T-helper 9 cell (primary cell): Measurements from ENCODE around the gene ADM.

ENCODE experiments used
- DNase-seq: peaks from one replicate; pipeline ENCODE4 v3.0.0-alpha.2; 2020

Gene ADM

GRCh38 chr11:10310301-10310841, 5.5 kb downstream of the ADM start:
- DNase-seq = no peak

GRCh38 chr11:10311802-10312201, 6.9 kb downstream of the ADM start:
- no peak for DNase-seq

GRCh38 chr11:10314199-10315072, 9.6 kb downstream of the ADM start:
- DNase-seq = no peak

GRCh38 chr11:10315083-10315482, 10.2 kb downstream of the ADM start:
- no peak for DNase-seq

- DNase-seq = no peak
Measured at GRCh38 chr11:10317151-10317755, 12.4 kb downstream of the ADM start.

- no peak for DNase-seq
Measured at GRCh38 chr11:10317776-10318526, 13.1 kb downstream of the ADM start.

GRCh38 chr11:10318527-10318802, 13.6 kb downstream of the ADM start:
- no peak for DNase-seq

- no peak for DNase-seq
Measured at GRCh38 chr11:10319702-10320558, 15.1 kb downstream of the ADM start.

- DNase-seq = no peak
Measured at GRCh38 chr11:10320736-10321465, 16.0 kb downstream of the ADM start.

GRCh38 chr11:10322401-10322800, 17.5 kb downstream of the ADM start:
- no peak for DNase-seq

GRCh38 chr11:10322830-10323792, 18.2 kb downstream of the ADM start:
- DNase-seq = no peak

GRCh38 chr11:10323793-10324170, 18.9 kb downstream of the ADM start:
- DNase-seq = no peak

GRCh38 chr11:10324474-10324873, 19.6 kb downstream of the ADM start:
- no peak for DNase-seq

- no peak for DNase-seq
Measured at GRCh38 chr11:10325277-10326011, 20.6 kb downstream of the ADM start.

- DNase-seq = no peak
Measured at GRCh38 chr11:10326012-10326964, 21.4 kb downstream of the ADM start.

GRCh38 chr11:10327254-10327653, 22.4 kb downstream of the ADM start:
- no peak for DNase-seq

GRCh38 chr11:10328314-10329098, 23.6 kb downstream of the ADM start:
- DNase-seq = no peak

- no peak for DNase-seq
Measured at GRCh38 chr11:10329356-10329755, 24.5 kb downstream of the ADM start.
